ENCODE results near the gene P3H2. TPM values are rescaled to one million over a fixed set of nuclear protein-coding genes. Genes with fewer than 3 reads are reported as not detected.

Gene P3H2
- total RNA-seq, 4 donors from 2014 or later, result 15.6 to 41.5 (median 27.1) TPM

- H3K27me3 ChIP-seq, result no peaks in the 10 kb centered on the region
- peaks cover 7 to 51% (median 42%) of the 10 kb centered on the region in 4 donors for H3K4me1 ChIP-seq
- H3K9me3 ChIP-seq, result no peaks in the 10 kb centered on the region
- intact Hi-C loops (cut with DNase I), result no loop called here
- DNase-seq (ENCODE audit: extremely low spot score), result no peak
- WGBS, result 42% methylated on average over 2 of the region's 2 CpGs
- H3K27ac ChIP-seq (replicated peaks in 1 of 4), result peak overlapping the region in 3 of 4 donors; percentile 30 to 66 (median 49)
- TF ChIP-seq, protein P1, sequence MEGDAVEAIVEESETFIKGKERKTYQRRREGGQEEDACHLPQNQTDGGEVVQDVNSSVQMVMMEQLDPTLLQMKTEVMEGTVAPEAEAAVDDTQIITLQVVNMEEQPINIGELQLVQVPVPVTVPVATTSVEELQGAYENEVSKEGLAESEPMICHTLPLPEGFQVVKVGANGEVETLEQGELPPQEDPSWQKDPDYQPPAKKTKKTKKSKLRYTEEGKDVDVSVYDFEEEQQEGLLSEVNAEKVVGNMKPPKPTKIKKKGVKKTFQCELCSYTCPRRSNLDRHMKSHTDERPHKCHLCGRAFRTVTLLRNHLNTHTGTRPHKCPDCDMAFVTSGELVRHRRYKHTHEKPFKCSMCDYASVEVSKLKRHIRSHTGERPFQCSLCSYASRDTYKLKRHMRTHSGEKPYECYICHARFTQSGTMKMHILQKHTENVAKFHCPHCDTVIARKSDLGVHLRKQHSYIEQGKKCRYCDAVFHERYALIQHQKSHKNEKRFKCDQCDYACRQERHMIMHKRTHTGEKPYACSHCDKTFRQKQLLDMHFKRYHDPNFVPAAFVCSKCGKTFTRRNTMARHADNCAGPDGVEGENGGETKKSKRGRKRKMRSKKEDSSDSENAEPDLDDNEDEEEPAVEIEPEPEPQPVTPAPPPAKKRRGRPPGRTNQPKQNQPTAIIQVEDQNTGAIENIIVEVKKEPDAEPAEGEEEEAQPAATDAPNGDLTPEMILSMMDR (IDR thresholded peaks at IDR 0.05), result no peak
- TF ChIP-seq EP300 (IDR thresholded peaks at IDR 0.05) (no peak), POLR2AphosphoS5 (IDR thresholded peaks at IDR 0.05) (no peak), POLR2A (IDR thresholded peaks at IDR 0.05; ENCODE audit: low read depth) (no peak)
- H3K36me3 ChIP-seq, result no peaks in the 10 kb centered on the region
- no peak overlapping the region for H3K4me3 ChIP-seq
Measured at GRCh38 chr3:190042558-190042957, 78.1 kb downstream of the P3H2 start.

GRCh38 chr3:190041333-190042041, 79.2 kb downstream of the P3H2 start:
- Histone ChIP-seq H3K4me1 (peaks cover 7 to 51% (median 43%) of the 10 kb centered on the region in 4 donors), H3K36me3 (no peaks in the 10 kb centered on the region), H3K4me3 (no peak overlapping the region), H3K27me3 (no peaks in the 10 kb centered on the region), H3K27ac (replicated peaks in 1 of 4) (peak overlapping the region in 3 of 4 donors; percentile 8 to 66 (median 30)), H3K9me3 (no peaks in the 10 kb centered on the region)
- DNase-seq (ENCODE audit: extremely low spot score), result no peak
- intact Hi-C loops (cut with DNase I), result no loop called here
- 46% methylated on average over 3 of the region's 3 CpGs for WGBS
- TF ChIP-seq POLR2A (IDR thresholded peaks at IDR 0.05; ENCODE audit: low read depth) (no peak), POLR2AphosphoS5 (IDR thresholded peaks at IDR 0.05) (no peak), EP300 (IDR thresholded peaks at IDR 0.05) (no peak)
- TF ChIP-seq, protein P1 (IDR thresholded peaks at IDR 0.05), result no peak

GRCh38 chr3:190040145-190040544, 80.6 kb downstream of the P3H2 start:
- WGBS, result 73% methylated on average over 5 of the region's 5 CpGs
- H3K9me3 ChIP-seq, result no peaks in the 10 kb centered on the region
- intact Hi-C loops (cut with DNase I), result no loop called here
- H3K27ac ChIP-seq (replicated peaks in 1 of 4), result no peak overlapping the region
- no peaks in the 10 kb centered on the region for H3K27me3 ChIP-seq
- peaks cover 7 to 49% (median 43%) of the 10 kb centered on the region in 4 donors for H3K4me1 ChIP-seq
- no peak for DNase-seq (ENCODE audit: extremely low spot score)
- no peaks in the 10 kb centered on the region for H3K36me3 ChIP-seq
- no peak for TF ChIP-seq POLR2A (IDR thresholded peaks at IDR 0.05; ENCODE audit: low read depth)
- no peak for TF ChIP-seq POLR2AphosphoS5 (IDR thresholded peaks at IDR 0.05)
- H3K4me3 ChIP-seq, result no peak overlapping the region

- no peak for DNase-seq (ENCODE audit: extremely low spot score)
- no peak overlapping the region for H3K27ac ChIP-seq (replicated peaks in 1 of 4)
- TF ChIP-seq POLR2A (IDR thresholded peaks at IDR 0.05; ENCODE audit: low read depth), result no peak
- no peaks in the 10 kb centered on the region for H3K36me3 ChIP-seq
- H3K9me3 ChIP-seq, result no peaks in the 10 kb centered on the region
- intact Hi-C loops (cut with DNase I), result no loop called here
- no peaks in the 10 kb centered on the region for H3K27me3 ChIP-seq
- H3K4me3 ChIP-seq, result no peak overlapping the region
- 54% methylated on average over 6 of the region's 6 CpGs for WGBS
- peaks cover 0 to 34% (median 27%) of the 10 kb centered on the region in 4 donors for H3K4me1 ChIP-seq
Measured at GRCh38 chr3:190038050-190038933, 82.4 kb downstream of the P3H2 start.

- no peaks in the 10 kb centered on the region for H3K27me3 ChIP-seq
- DNase-seq (ENCODE audit: extremely low spot score), result no peak
- no peak overlapping the region for H3K4me3 ChIP-seq
- no peaks in the 10 kb centered on the region for H3K9me3 ChIP-seq
- no peak for TF ChIP-seq EP300 (IDR thresholded peaks at IDR 0.05)
- TF ChIP-seq POLR2AphosphoS5 (IDR thresholded peaks at IDR 0.05), result peak; percentile 7 to 48
- 40% methylated on average over 2 of the region's 2 CpGs for WGBS
- no peaks in the 10 kb centered on the region for H3K36me3 ChIP-seq
- H3K4me1 ChIP-seq, result peaks cover 0 to 24% (median 13%) of the 10 kb centered on the region in 4 donors
- intact Hi-C loops (cut with DNase I), result no loop called here
- H3K27ac ChIP-seq (replicated peaks in 1 of 4), result no peak overlapping the region
Measured at GRCh38 chr3:190036631-190037030, 84.1 kb downstream of the P3H2 start.

- Histone ChIP-seq H3K36me3 (no peaks in the 10 kb centered on the region), H3K27ac (replicated peaks in 1 of 4) (no peak overlapping the region)
Measured at GRCh38 chr3:190034446-190034845, 86.3 kb downstream of the P3H2 start.

More at GRCh38 chr3:190034446-190034845, 86.3 kb downstream of the P3H2 start:
- H3K9me3 ChIP-seq, result no peaks in the 10 kb centered on the region
- H3K4me3 ChIP-seq, result no peak overlapping the region
- no peaks in the 10 kb centered on the region for H3K27me3 ChIP-seq
- WGBS, result 90% methylated on average over 3 of the region's 3 CpGs
- intact Hi-C loops (cut with DNase I), result no loop called here
- TF ChIP-seq POLR2A (IDR thresholded peaks at IDR 0.05; ENCODE audit: low read depth) (no peak), POLR2AphosphoS5 (IDR thresholded peaks at IDR 0.05) (no peak), EP300 (IDR thresholded peaks at IDR 0.05) (no peak)
- TF ChIP-seq, protein P1 (IDR thresholded peaks at IDR 0.05), result no peak
- peaks cover 0 to 18% (median 7%) of the 10 kb centered on the region in 4 donors for H3K4me1 ChIP-seq
- DNase-seq (ENCODE audit: extremely low spot score), result no peak
